HEK293 (cell line): Measurements from ENCODE around the gene NUMB.
"Not testable (repeated sequence)": the region's sequence is repeated elsewhere in the genome, so short reads cannot be mapped to it uniquely, and the experiment has no call there.

Source experiments
- CTCF ChIA-PET: fragments of 350-600 bp; formaldehyde crosslinking; extraction: SDS; loops from one replicate; lab custom pipeline; 2021; ENCODE audit warnings: antibody characterized with exemption; lab: Yijun Ruan, JAX
- POLR2A ChIA-PET: fragments of 300-600 bp; formaldehyde crosslinking; extraction: SDS; loops from one replicate; lab custom pipeline; 2020; ENCODE audit warnings: antibody characterized with exemption, inconsistent platforms; lab: Yijun Ruan, JAX
- H3K27ac ChIP-seq: fragments of 200-500 bp; sonication (Bioruptor generic); 2 replicates; pipeline ENCODE4 v1.5.1; 2014; ENCODE audit warnings: low read depth, low read length, control low read depth, inconsistent platforms; ENCODE audit errors: extremely low read depth
- H3K36me3 ChIP-seq, 2 experiments: fragments of 200-500 bp in 1 of 2; sonication (Bioruptor generic) in 1 of 2; 1 replicate in 1 of 2; 2 replicates in 1 of 2; pipeline ENCODE4 v1.5.1; 2014 to 2017; ENCODE audit warnings: inconsistent platforms in 2 of 2, low read length in 2 of 2; ENCODE audit not compliant: control insufficient read depth in 2 of 2, insufficient read depth in 1 of 2
- H3K4me1 ChIP-seq: fragments of 200-500 bp; sonication (Bioruptor generic); 2 replicates; pipeline ENCODE4 v1.5.1; 2014; ENCODE audit warnings: mild to moderate bottlenecking, low read length, inconsistent platforms; ENCODE audit not compliant: control insufficient read depth, insufficient read depth
- H3K4me3 ChIP-seq: 2 replicates; pipeline ENCODE4 v1.5.1; 2011; ENCODE audit warnings: low read depth, mild to moderate bottlenecking, control low read depth, low read length, moderate library complexity
- H3K9me3 ChIP-seq: fragments of 200-500 bp; sonication (Bioruptor generic); 2 replicates; pipeline ENCODE4 v1.5.1; 2014; ENCODE audit warnings: low read depth, low read length, inconsistent platforms; ENCODE audit not compliant: control insufficient read depth, insufficient read depth
- GLIS1 ChIP-seq: fragments of 450-650 bp; formaldehyde crosslinking; IDR thresholded peaks from 2 replicates; pipeline ENCODE4 v1.5.1; 2016; ENCODE audit warnings: missing biosample characterization, missing genetic modification characterization
- HOXA7 ChIP-seq: sonication (generic); formaldehyde crosslinking; IDR thresholded peaks from 2 replicates; pipeline ENCODE4 v1.8.1; 2022; ENCODE audit warnings: missing genetic modification reagents, borderline replicate concordance
- MEIS1 ChIP-seq: sonication (generic); formaldehyde crosslinking; IDR thresholded peaks from 2 replicates; pipeline ENCODE4 v1.8.1; 2022; ENCODE audit warnings: missing genetic modification reagents, mild to moderate bottlenecking, borderline replicate concordance
- TRIM28 ChIP-seq: IDR thresholded peaks from 2 replicates; pipeline ENCODE4 v1.6.1; 2011; ENCODE audit warnings: low read length, control low read depth, borderline replicate concordance
- YY2 ChIP-seq: fragments of 450-650 bp; formaldehyde crosslinking; IDR thresholded peaks from 2 replicates; pipeline ENCODE4 v1.5.1; 2016; ENCODE audit warnings: missing biosample characterization, missing genetic modification characterization
- ZBTB20 ChIP-seq: fragments of 450-650 bp; formaldehyde crosslinking; IDR thresholded peaks from 2 replicates; pipeline ENCODE4 v1.5.1; 2016; ENCODE audit warnings: missing biosample characterization, missing genetic modification characterization
- ZNF138 ChIP-seq: fragments of 450-650 bp; formaldehyde crosslinking; IDR thresholded peaks from 2 replicates; pipeline ENCODE4 v1.5.1; 2016; ENCODE audit warnings: missing biosample characterization, missing genetic modification characterization, borderline replicate concordance
- ZNF146 ChIP-seq: fragments of 450-650 bp; formaldehyde crosslinking; IDR thresholded peaks from 2 replicates; pipeline ENCODE4 v1.5.1; 2016; ENCODE audit warnings: missing biosample characterization, missing genetic modification characterization
- ZNF211 ChIP-seq: fragments of 450-650 bp; formaldehyde crosslinking; IDR thresholded peaks from 2 replicates; pipeline ENCODE4 v1.5.1; 2016; ENCODE audit warnings: low read depth, missing biosample characterization, missing genetic modification characterization
- ZNF350 ChIP-seq: fragments of 450-650 bp; formaldehyde crosslinking; IDR thresholded peaks from 2 replicates; pipeline ENCODE4 v1.5.0; 2017; ENCODE audit warnings: missing biosample characterization, mild to moderate bottlenecking, missing genetic modification characterization
- ZNF501 ChIP-seq: fragments of 450-650 bp; formaldehyde crosslinking; IDR thresholded peaks from 2 replicates; pipeline ENCODE4 v1.5.1; 2016; ENCODE audit warnings: missing biosample characterization, missing genetic modification characterization
- ZXDB ChIP-seq: fragments of 450-650 bp; formaldehyde crosslinking; IDR thresholded peaks from 2 replicates; pipeline ENCODE4 v1.5.1; 2016; ENCODE audit warnings: missing biosample characterization, missing genetic modification characterization
- TF ChIP-seq, protein P1 (sequence below): fragments of 450-650 bp; formaldehyde crosslinking; IDR thresholded peaks from 2 replicates; pipeline ENCODE4 v1.5.1; 2016; ENCODE audit warnings: missing biosample characterization, missing genetic modification characterization
- TF ChIP-seq, protein P2 (sequence below): fragments of 450-650 bp; IDR thresholded peaks from 2 replicates; pipeline ENCODE4 v1.5.1; 2018; ENCODE audit warnings: missing biosample characterization, missing genetic modification characterization

NUMB gene

DNA sequence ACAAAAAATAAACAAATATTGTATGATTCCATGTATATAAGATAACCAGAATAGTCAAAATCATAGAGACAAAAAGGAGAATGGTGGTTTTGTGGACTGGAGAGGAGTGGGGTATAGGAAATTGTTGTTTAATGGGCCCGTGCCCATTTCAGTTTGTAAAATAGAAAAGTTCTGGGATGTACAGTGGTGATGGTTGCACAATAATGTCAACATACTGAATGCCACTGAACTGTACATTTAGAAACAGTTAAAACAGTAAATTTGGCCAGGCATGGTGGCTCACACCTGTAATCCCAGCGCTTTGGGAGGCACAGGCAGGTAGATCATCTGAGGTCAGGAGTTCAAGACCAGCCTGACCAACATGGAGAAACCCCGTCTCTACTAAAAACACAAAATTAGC, 40.1 kb downstream of the NUMB start:
- TF ChIP-seq ZNF501 (tag by site-specific recombination), result no peak
- TF ChIP-seq ZNF211, result no peak
- no peak for TF ChIP-seq YY2
- no peak for TF ChIP-seq ZNF350
- TF ChIP-seq, all 188 proteins: peak for 0
- Histone ChIP-seq H3K9me3 (no peaks in the 10 kb centered on the region), H3K4me1 (peaks cover 4% of the 10 kb centered on the region), H3K27ac (no peak overlapping the region), H3K4me3 (no peak overlapping the region), H3K36me3 (peaks cover 4 to 8% of the 10 kb centered on the region in 2 experiments; a peak in 2 of 3 replicates)
- POLR2A ChIA-PET, result no interaction called here
- CTCF ChIA-PET, result interaction anchor here (0.7 kb wide), 1 partner anchor 20 kb away, joined by 4 read pairs; no protein-coding TSS in a partner anchor

DNA sequence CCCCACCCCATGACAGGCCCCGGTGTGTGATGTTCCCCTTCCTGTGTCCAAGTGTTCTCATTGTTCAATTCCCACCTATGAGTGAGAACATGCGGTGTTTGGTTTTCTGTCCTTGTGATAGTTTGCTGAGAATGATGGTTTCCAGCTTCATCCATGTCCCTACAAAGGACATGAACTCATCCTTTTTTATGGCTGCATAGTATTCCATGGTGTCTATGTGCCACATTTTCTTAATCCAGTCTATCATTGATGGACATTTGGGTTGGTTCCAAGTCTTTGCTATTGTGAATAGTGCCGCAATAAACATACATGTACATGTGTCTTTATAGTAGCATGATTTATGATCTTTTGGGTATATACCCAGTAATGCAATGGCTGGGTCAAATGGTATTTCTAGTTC, 52.1 kb downstream of the NUMB start:
- CTCF ChIA-PET, H3K9me3 ChIP-seq, H3K4me1 ChIP-seq, H3K27ac ChIP-seq, H3K4me3 ChIP-seq, H3K36me3 ChIP-seq, POLR2A ChIA-PET: not testable (repeated sequence)
- TF ChIP-seq ZNF146 (tag by site-specific recombination), result peak; percentile 93
- TF ChIP-seq, protein P1, sequence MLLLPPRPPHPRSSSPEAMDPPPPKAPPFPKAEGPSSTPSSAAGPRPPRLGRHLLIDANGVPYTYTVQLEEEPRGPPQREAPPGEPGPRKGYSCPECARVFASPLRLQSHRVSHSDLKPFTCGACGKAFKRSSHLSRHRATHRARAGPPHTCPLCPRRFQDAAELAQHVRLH (tag by site-specific recombination), result 0 out of 2 replicates have a peak, but pooled peaks have one; percentile 37

DNA sequence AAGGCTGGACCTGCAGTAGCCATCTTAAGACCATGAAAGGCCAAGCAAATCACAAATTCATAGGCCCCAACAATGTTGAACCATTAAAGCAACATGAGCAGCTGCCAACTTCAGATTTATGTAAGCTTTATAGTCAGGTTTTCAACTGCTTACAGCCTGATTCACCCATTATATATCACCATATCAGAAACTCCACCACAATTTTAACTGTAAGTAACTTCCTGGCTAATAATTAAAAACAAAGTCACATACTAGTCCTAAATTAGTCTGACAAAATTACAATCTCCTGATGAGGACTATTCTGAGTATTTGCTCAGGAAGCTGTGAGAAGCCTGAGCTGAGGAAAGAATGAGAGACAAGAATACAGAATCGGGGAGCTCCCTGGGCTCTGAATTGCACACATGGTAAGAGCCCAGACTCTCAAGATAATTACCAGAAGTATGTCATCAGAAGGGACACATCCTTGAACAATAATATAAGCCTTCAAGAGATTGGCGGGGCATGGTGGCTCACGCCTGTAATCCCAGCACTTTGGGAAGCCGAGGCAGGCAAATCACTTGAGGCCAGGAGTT, 55.1 kb downstream of the NUMB start:
- ChIA-PET CTCF (no interaction called here), POLR2A (no interaction called here)
- H3K36me3 ChIP-seq, result no peaks in the 10 kb centered on the region; a peak in 2 of 3 replicates
- no peak overlapping the region for H3K27ac ChIP-seq
- no peak overlapping the region for H3K4me3 ChIP-seq
- no peaks in the 10 kb centered on the region for H3K4me1 ChIP-seq
- no peaks in the 10 kb centered on the region for H3K9me3 ChIP-seq
- TF ChIP-seq MEIS1 (CRISPR knock-in tag) (no peak), TRIM28 (no peak), ZNF138 (tag by site-specific recombination) (no peak), ZBTB20 (peak; percentile 59; the same call in 1 of the 2 replicates), HOXA7 (CRISPR knock-in tag) (no peak)

DNA sequence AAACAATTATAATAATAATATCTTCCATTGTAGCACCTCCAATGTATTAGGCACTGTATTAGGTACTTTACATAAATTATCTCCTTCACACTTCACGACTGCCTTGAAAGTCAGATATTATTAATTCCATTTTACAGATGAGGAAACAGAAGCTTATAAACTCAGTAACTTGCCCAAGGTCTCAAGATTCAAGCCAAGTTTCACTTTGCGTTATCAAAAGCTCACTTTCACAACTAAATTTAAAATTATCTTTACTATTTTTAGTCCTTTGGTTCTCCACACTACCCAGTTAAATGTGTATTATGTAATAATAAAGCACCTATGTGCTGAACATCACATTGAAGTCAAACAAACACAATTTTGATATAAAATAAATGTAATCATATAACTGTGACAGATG, 55.8 kb downstream of the NUMB start:
- H3K36me3 ChIP-seq, result no peaks in the 10 kb centered on the region; a peak in 2 of 3 replicates
- POLR2A ChIA-PET, result no interaction called here
- no peaks in the 10 kb centered on the region for H3K9me3 ChIP-seq
- H3K27ac ChIP-seq, result no peak overlapping the region
- TF ChIP-seq GLIS1 (tag by site-specific recombination) (no peak), ZXDB (tag by site-specific recombination) (no peak)
- H3K4me3 ChIP-seq, result no peak overlapping the region
- peaks cover 4% of the 10 kb centered on the region; the same call in 1 of the 2 replicates for H3K4me1 ChIP-seq
- CTCF ChIA-PET, result no interaction called here

DNA sequence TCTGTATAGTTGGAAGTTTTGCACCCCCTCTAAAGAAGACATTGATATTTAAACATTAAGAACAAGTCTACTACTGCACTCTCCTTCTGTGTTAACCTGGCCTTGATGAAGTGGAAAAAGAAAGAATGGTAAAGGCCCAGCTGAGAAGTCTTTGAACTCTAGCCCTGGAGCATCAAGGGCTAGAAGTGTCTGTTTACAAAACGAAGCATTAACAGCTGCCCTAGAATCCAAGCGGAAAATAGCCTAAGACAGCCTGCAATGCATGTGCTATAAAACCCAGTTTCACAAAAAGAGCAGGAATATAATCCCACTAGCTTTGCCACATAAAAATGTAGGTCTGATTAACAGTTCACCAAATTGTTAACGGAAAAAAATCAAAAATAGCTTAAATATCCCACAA, 60.5 kb downstream of the NUMB start:
- no peaks in the 10 kb centered on the region for H3K9me3 ChIP-seq
- no peak overlapping the region for H3K4me3 ChIP-seq
- TF ChIP-seq, protein P2, sequence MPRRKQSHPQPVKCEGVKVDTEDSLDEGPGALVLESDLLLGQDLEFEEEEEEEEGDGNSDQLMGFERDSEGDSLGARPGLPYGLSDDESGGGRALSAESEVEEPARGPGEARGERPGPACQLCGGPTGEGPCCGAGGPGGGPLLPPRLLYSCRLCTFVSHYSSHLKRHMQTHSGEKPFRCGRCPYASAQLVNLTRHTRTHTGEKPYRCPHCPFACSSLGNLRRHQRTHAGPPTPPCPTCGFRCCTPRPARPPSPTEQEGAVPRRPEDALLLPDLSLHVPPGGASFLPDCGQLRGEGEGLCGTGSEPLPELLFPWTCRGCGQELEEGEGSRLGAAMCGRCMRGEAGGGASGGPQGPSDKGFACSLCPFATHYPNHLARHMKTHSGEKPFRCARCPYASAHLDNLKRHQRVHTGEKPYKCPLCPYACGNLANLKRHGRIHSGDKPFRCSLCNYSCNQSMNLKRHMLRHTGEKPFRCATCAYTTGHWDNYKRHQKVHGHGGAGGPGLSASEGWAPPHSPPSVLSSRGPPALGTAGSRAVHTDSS (tag by site-specific recombination), result no peak
- POLR2A ChIA-PET, result no interaction called here
- H3K36me3 ChIP-seq, result no peaks in the 10 kb centered on the region
- no peak overlapping the region for H3K27ac ChIP-seq
- CTCF ChIA-PET, result interaction anchor here (0.5 to 0.6 kb wide), 2 partner anchors 21 to 26 kb away, joined by 3 to 4 read pairs; no protein-coding TSS in a partner anchor
- H3K4me1 ChIP-seq, result peaks cover 10% of the 10 kb centered on the region; the same call in 1 of the 2 replicates
